A673 (cell line): ENCODE results near the gene THBS3. TPM values are rescaled to one million over a fixed set of nuclear protein-coding genes. Genes with fewer than 3 reads are reported as not detected.

Experiments
- BruUV-seq: library from RNA; stranded (reverse); fragments of 400-500 nt; replicated peaks from 2 replicates; lab custom pipeline; 2021; lab: Mats Ljungman, UMichigan
- CTCF ChIA-PET: fragments of 300-600 bp; sonication (Branson Sonifier 250); formaldehyde crosslinking; loops from one replicate; lab custom pipeline; 2022; ENCODE audit warnings: antibody characterized with exemption; lab: Charles Lee
- POLR2A ChIA-PET: fragments of 300-600 bp; sonication (Branson Sonifier 250); formaldehyde crosslinking; loops from one replicate; lab custom pipeline; 2022; ENCODE audit warnings: antibody characterized with exemption; ENCODE audit not compliant: low non-redundant PET; lab: Charles Lee
- DNase-seq: peaks from one replicate; pipeline ENCODE4 v3.0.0-alpha.2; 2015; ENCODE audit warnings: low spot score
- H3K27ac ChIP-seq: fragments of 200-600 bp; sonication (generic); 2 replicates; pipeline ENCODE4 v1.5.1; 2016; ENCODE audit warnings: mixed run types, low read depth, mild to moderate bottlenecking, mixed read lengths, antibody characterized with exemption, low read length; ENCODE audit not compliant: poor library complexity, severe bottlenecking
- H3K27me3 ChIP-seq: fragments of 200-600 bp; sonication (generic); replicated peaks from 2 replicates; pipeline ENCODE4 v1.6.1; 2017; ENCODE audit warnings: mixed run types, low read depth, mild to moderate bottlenecking, mixed read lengths, antibody characterized with exemption, low read length; ENCODE audit not compliant: insufficient read depth, poor library complexity
- H3K36me3 ChIP-seq: fragments of 200-600 bp; sonication (generic); 2 replicates; pipeline ENCODE4 v1.6.1; 2016; ENCODE audit warnings: mixed run types, mild to moderate bottlenecking, mixed read lengths, antibody characterized with exemption, low read length; ENCODE audit not compliant: insufficient read depth, poor library complexity, severe bottlenecking
- H3K4me1 ChIP-seq: fragments of 200-600 bp; sonication (generic); 2 replicates; pipeline ENCODE4 v1.6.1; 2017; ENCODE audit warnings: mixed run types, mild to moderate bottlenecking, mixed read lengths, antibody characterized with exemption, low read length; ENCODE audit not compliant: insufficient read depth, poor library complexity, severe bottlenecking
- H3K4me3 ChIP-seq: fragments of 200-600 bp; sonication (generic); 2 replicates; pipeline ENCODE4 v1.5.1; 2016; ENCODE audit warnings: low read depth, mixed run types, mild to moderate bottlenecking, mixed read lengths, low read length; ENCODE audit not compliant: poor library complexity, severe bottlenecking
- H3K9me3 ChIP-seq: fragments of 200-600 bp; sonication (generic); 2 replicates; pipeline ENCODE4 v1.6.1; 2016; ENCODE audit warnings: mixed run types, low read depth, mild to moderate bottlenecking, mixed read lengths, antibody characterized with exemption, low read length; ENCODE audit not compliant: poor library complexity, severe bottlenecking
- CTCF ChIP-seq: fragments of 300-800, 200-600 bp; sonication (generic); conservative IDR thresholded peaks from 2 replicates; pipeline ENCODE4 v1.5.1; 2017; ENCODE audit warnings: low read depth, mild to moderate bottlenecking, antibody characterized with exemption, low read length, moderate library complexity, mixed read lengths
- EZH2 ChIP-seq: fragments of 200-600 bp; sonication (generic); IDR thresholded peaks from 2 replicates; pipeline ENCODE4 v1.6.1; 2017; ENCODE audit warnings: borderline replicate concordance, low read depth, mild to moderate bottlenecking, mixed read lengths, antibody characterized with exemption, low read length; ENCODE audit not compliant: poor library complexity, severe bottlenecking
- intact Hi-C: fragments of 100-400 bp; cut with micrococcal nuclease; formaldehyde crosslinking; loops from one replicate; pipeline ENCODE4 v1.10.0; 2022; ENCODE audit not compliant: unreplicated experiment
- total RNA-seq: library from RNA; stranded (reverse); gene quantifications from 2 replicates; pipeline ENCODE4 v1.2.3, GENCODE V29; 2021

Gene THBS3
- total RNA-seq, 1 experiment from 2014 or later = 23.2 TPM

GRCh38 chr1:155173478-155174323 lies 34.0 kb downstream of the THBS3 start, which contains the start of gene TRIM46:
Gene TRIM46, plus strand, starts transcription at chr1:155173849. Its CDS starts 118 bp downstream, at chr1:155173967.
- H3K27ac ChIP-seq = peak within 1 kb of the TSS; percentile 90
- ChIA-PET POLR2A (no interaction called here), CTCF (interaction anchor here (0.6 to 3.9 kb wide), 9 partner anchors 20 to 189 kb away, joined by 3 to 45 read pairs (median 3); no protein-coding TSS in a partner anchor)
- no peak for TF ChIP-seq EZH2
- TF ChIP-seq CTCF = peak; percentile 15; the same call in 1 of the 2 replicates
- H3K4me1 ChIP-seq = peaks cover 24% of the 10 kb centered on the region
- peak within 1 kb of the TSS; percentile 86 for H3K4me3 ChIP-seq
- H3K36me3 ChIP-seq = peaks cover 11% of the 10 kb centered on the region
- H3K27me3 ChIP-seq = no peaks in the 10 kb centered on the region
- no TSS peak for BruUV-seq
- intact Hi-C loops = loop anchor here (10.0 kb wide), 2 partner anchors 151 to 421 kb away; partner anchors contain the start of gene RUSC1
- H3K9me3 ChIP-seq = no peaks in the 10 kb centered on the region
- DNase-seq = peak; percentile 86

DNA sequence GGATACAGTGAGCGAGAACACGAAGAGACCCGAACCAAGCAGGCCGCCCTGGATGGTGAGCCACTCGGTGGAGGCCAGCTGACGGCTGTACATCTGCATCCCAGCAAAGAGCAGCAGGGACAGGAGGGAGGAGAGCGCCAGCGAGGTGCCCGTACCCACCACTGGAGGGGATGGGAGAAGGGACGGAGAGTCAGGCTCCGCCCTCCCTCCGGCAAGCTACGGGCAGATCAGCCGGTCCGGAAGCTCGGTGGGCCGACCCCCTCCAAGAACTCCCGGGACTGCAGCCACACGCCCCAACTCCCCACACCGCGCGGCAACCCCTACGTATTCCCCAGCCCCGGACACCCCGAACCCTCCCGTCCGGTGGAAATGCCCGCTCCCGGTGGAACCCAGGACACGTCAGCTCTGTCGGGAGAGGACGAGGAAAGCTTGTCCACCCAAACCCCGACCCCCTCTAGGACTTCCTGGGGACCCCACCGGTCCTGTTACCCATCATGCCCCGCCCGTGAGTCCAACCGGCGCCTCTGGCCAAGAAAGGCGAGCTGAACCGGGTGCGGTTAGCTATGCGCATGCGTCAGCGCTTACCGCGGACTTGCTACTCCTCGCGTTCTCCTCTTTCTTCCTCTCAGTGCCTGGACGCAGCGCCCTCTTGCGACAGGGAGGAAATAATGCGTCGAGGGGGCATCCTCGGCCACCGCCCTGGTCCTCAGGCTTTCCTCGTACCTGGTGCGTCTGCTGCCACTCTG lies 34.8 kb downstream of the THBS3 start, which contains the start of gene KRTCAP2:
Gene KRTCAP2 (minus strand): TSS at position 573 of the 746 bp plus-strand sequence. CDS start 80 bp downstream, at position 493.
- H3K27ac ChIP-seq = peak within 1 kb of the TSS; percentile 90
- TF ChIP-seq EZH2 = no peak
- peak; percentile 99 for TF ChIP-seq CTCF
- H3K27me3 ChIP-seq = no peaks in the 10 kb centered on the region
- ChIA-PET CTCF (interaction anchor here (0.5 to 3.9 kb wide), 12 partner anchors 8 to 772 kb away, joined by 3 to 45 read pairs (median 3); no protein-coding TSS in a partner anchor), POLR2A (no interaction called here)
- peaks cover 11% of the 10 kb centered on the region for H3K36me3 ChIP-seq
- peak within 1 kb of the TSS; percentile 86 for H3K4me3 ChIP-seq
- intact Hi-C loops = loop anchor here (10.0 kb wide), 2 partner anchors 152 to 422 kb away; partner anchors contain the start of gene RUSC1
- no peaks in the 10 kb centered on the region for H3K9me3 ChIP-seq
- peak; percentile 97 for DNase-seq
- BruUV-seq = TSS peak; percentile 69
- peaks cover 24% of the 10 kb centered on the region for H3K4me1 ChIP-seq
